Inflammatory macrophage treated with lipopolysaccharide for 4 hours (primary cell): Measurements from ENCODE around the gene IL11RA.

Experiments
- DNase-seq: peaks from one replicate; pipeline ENCODE4 v3.0.0-alpha.2; 2020

The IL11RA gene

GRCh38 chr9:34651876-34652601 lies at the start of gene IL11RA:
IL11RA (plus strand) TSS chr9:34652185; CDS start chr9:34655218, 3,033 bp downstream.
- peak; percentile 68 for DNase-seq

DNA sequence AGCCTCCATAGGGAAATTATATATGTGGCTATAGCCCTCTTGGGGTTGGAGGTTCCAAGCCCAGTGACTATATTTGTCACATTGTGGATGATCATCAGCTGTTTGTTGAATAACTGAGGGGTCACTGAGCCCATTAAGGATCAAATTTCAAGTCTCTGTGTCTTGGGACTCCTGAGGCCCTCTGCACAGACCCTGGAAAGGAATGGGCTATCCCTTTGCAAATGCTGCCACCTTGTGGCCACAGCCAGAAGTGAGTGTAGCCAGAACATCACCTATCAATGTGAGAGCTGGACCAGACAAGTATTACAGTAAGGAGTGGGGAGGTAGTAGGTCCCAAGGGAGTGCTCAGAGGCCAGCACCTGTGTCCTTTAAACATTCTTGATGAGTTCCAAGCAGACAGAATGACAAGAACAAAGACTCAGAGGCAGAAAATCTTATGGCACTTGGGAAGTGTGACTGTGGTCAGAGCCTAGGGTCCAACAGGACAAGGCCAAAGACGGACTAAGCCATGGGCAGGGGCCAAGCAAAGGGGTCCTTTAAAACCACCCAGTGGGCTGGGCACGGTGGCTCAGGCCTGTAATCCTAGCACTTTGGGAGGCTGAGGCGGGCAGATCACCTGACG lies 48.3 kb upstream of the IL11RA start:
- peak; percentile 65 for DNase-seq

GRCh38 chr9:34606190-34606589 lies 45.8 kb upstream of the IL11RA start:
- no peak for DNase-seq

- DNase-seq, result no peak
Observed at GRCh38 chr9:34606905-34607304, 45.1 kb upstream of the IL11RA start.

- no peak for DNase-seq
Observed at GRCh38 chr9:34607331-34607730, 44.7 kb upstream of the IL11RA start.

GRCh38 chr9:34610434-34611206 lies 41.4 kb upstream of the IL11RA start:
- DNase-seq, result no peak

DNA sequence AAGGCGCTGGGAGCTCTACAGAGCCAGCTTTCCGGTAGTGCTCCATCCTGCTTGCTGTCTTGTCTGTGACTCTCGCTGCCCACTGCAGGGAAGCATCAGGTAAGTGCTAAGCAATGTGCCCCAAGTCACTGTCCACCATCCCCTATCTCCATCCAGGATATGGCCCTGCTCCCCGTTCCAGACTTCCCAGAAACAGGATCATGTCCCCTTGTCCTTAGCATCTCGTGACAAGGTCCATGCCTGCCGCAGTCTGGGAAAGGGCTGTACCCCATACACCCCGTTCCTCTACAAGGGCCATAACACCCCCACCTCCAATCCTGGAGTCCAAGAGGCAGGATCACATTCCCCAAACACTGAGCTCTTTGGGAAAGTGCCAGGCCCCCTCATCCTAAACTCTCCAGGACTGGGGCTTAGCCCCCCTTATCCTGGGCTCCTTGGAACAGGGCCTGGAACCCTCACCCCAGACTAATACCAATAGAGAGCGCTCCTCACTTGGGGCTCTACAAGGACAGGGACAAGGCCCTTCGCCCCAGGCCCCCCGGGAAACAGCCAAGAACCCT lies 40.7 kb upstream of the IL11RA start:
- no peak for DNase-seq

GRCh38 chr9:34611811-34612787 lies 39.9 kb upstream of the IL11RA start, which contains the start of gene RPP25L:
RPP25L (minus strand) TSS chr9:34612097; CDS start chr9:34611296, 801 bp downstream.
- peak; percentile 91 for DNase-seq

GRCh38 chr9:34612788-34613390 lies 39.1 kb upstream of the IL11RA start:
- DNase-seq, result peak; percentile 79

DNA sequence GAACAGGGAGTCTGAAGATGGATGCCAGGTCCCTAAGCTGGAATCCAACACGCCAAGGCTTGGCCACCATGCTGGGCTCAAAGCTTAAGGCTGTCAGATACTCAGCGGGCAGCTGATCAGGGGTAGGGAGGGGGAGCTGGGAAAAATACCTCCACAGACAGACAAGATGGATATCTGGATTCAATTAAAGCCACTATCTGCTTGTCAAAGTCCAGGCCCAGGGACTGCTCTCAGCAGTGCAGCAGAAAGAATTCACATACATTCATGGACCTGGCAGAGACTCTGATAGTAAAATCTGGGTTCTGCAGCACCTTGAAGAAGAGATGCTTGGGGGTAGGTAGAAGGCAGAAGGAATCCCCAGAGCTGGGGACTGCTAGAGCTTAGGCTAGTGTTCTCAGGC lies 36.9 kb upstream of the IL11RA start:
- DNase-seq, result no peak

- peak; percentile 98 for DNase-seq
Observed at GRCh38 chr9:34620061-34620994, 31.7 kb upstream of the IL11RA start, which contains the start of gene DCTN3. DCTN3 (minus strand) TSS chr9:34620495; CDS start chr9:34620464, 31 bp downstream.

DNA sequence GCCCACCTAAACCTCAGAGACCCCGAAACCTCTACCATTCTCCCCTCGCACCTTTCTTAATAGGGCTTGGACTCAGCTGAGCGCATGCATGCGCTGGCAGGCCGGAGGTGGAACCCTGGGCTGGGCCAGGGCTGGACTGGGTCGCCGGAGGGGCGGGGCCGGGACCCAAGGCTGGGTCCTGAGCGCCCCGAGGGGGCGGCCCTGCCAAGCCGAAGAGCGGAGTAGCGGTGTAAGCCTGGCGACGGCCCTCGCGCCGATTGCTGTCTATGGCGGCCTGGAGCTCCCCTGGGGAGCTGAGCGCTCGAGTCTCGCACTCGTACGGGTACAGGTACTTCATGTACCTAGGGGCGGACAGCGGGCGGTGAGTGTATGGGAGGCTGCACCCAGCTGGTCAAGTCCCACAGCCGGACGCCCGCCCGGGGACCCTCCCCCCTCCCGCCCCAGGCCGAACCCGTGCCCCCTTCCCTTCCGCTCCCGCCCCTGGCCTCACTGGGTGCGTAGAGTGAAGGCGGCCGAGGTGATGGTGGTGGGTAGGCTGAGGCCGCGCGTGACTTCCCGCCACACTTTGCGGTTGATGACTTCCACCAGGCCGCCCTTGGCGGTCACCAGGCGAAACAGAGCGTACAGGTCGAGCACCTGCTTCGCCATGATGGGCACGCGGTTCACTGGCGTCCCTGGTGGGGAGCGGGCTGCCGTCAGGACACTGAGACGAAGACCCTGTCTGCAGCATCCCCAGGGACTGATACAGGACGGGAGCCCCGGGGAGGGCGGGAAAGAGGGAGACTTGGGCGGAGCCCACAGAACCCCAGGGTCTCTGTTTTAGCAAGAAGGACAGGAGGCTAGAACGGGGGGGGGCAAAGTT lies 28.4 kb upstream of the IL11RA start:
- no peak for DNase-seq

GRCh38 chr9:34624475-34625185 lies 27.4 kb upstream of the IL11RA start:
- no peak for DNase-seq

GRCh38 chr9:34625186-34625486 lies 26.8 kb upstream of the IL11RA start:
- no peak for DNase-seq

DNA sequence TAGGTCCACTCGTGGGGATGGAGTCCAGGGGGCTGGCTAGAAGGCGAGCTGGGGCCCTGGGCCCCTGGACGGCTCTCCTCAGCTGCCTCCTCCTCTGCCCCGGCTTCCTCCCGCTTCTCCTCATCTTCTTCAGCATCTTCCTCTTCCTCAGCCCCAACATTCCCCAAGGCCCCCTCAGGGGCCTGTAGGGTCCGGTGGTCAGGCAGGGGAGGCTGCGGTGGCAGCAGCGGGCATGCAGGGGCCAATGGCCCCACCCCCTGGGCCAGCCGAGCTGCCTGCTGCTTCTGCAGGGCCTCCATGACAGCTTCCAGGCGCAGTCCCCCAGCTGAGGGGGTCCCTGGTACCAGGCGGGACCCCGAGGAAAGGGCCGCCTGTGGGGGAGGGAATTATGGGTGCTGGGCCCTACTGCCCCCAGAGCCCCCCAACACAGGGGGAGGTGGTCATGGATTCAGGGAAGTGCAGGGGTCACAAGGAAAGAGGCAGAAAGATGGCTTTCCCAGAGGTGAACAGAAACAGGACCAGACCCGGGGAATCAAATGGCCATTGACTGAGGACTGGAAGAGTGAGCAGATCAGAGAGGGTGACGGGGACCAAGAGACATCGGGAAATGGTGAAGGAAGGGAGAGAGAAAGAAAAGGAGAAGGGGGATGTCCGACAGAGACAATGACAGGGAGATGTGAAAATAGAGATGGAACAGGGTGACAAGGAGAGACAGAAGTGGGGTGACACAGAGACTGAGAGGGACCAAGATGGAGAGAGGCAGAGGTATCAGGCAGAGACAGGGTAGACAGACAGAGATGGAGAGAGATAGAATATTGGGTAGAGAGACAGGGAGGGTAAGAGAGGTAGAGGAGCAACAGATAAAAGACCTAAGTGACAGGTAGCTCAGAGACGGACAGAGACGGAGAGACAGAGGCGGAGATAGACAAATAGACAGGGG lies 24.0 kb upstream of the IL11RA start:
- DNase-seq, result no peak

- DNase-seq, result no peak
Observed at GRCh38 chr9:34628656-34629490, 23.1 kb upstream of the IL11RA start, which contains the start of gene ARID3C. ARID3C (minus strand) TSS chr9:34629066; CDS start chr9:34628014, 1,052 bp downstream.

DNA sequence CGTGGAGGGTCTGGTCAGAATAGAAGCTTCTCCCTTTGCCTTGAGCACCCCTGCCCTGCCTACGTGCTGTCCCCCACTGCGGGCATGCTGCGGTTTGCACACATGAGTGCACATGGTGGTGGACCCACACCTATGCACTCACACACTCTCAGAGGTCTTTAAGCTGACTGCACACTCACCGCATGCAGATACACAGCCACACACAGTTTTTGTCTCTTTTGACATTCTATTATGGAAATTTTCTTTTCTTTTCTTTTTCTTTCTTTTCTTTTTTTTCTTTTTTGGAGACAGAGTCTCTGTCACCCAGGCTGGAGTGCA lies 22.5 kb upstream of the IL11RA start:
- no peak for DNase-seq
